Panc1 (cell line): ENCODE results near the gene RIPOR2. TPM values are rescaled to one million over a fixed set of nuclear protein-coding genes. Genes with fewer than 3 reads are reported as not detected.

Experiments used
- ATAC-seq: fragments of 200-7000 bp; cut with Tn5 transposase; 2 replicates; pipeline ENCODE4 v1.9.1; 2020; ENCODE audit warnings: mild to moderate bottlenecking, moderate library complexity
- BruUV-seq: library from RNA; stranded (reverse); fragments of 400-500 nt; replicated peaks from 2 replicates; lab custom pipeline; 2021; lab: Mats Ljungman, UMichigan
- CTCF ChIA-PET: fragments of 300-600 bp; sonication (Branson Sonifier 250); formaldehyde crosslinking; loops from one replicate; lab custom pipeline; 2022; ENCODE audit warnings: antibody characterized with exemption; lab: Charles Lee
- POLR2A ChIA-PET: fragments of 300-600 bp; sonication (Branson Sonifier 250); formaldehyde crosslinking; loops from one replicate; lab custom pipeline; 2022; ENCODE audit warnings: antibody characterized with exemption; lab: Charles Lee
- DNase-seq: peaks from one replicate; pipeline ENCODE4 v3.0.0-alpha.2; 2010; ENCODE audit warnings: low read depth, low spot score
- H3K27ac ChIP-seq: 2 replicates; pipeline ENCODE4 v1.5.1; 2011; ENCODE audit warnings: mild to moderate bottlenecking, low read length, inconsistent platforms
- H3K27me3 ChIP-seq: fragments of 200-500 bp; sonication (Bioruptor generic); 2 replicates; pipeline ENCODE4 v1.6.0; 2014; ENCODE audit warnings: low read length, inconsistent platforms; ENCODE audit not compliant: control insufficient read depth, insufficient read depth
- H3K36me3 ChIP-seq: fragments of 200-500 bp; sonication (Bioruptor generic); 2 replicates; pipeline ENCODE4 v1.5.1; 2014; ENCODE audit warnings: inconsistent platforms, mild to moderate bottlenecking, low read length, moderate library complexity; ENCODE audit not compliant: control insufficient read depth, insufficient read depth
- H3K4me1 ChIP-seq: 2 replicates; pipeline ENCODE4 v1.5.1; 2011; ENCODE audit warnings: inconsistent platforms, mild to moderate bottlenecking, low read length, moderate library complexity; ENCODE audit not compliant: control insufficient read depth, insufficient read depth
- H3K4me3 ChIP-seq, 2 experiments: 2 replicates each; pipeline ENCODE4 v1.5.1; 2011 to 2012; ENCODE audit warnings: low read depth in 2 of 2, low read length in 2 of 2, mild to moderate bottlenecking in 2 of 2, inconsistent platforms in 1 of 2, moderate library complexity in 1 of 2
- H3K9me3 ChIP-seq: fragments of 200-500 bp; sonication (Bioruptor generic); 2 replicates; pipeline ENCODE4 v1.5.1; 2014; ENCODE audit warnings: low read depth, mild to moderate bottlenecking, inconsistent platforms, low read length, moderate library complexity; ENCODE audit not compliant: control insufficient read depth, insufficient read depth
- CTCF ChIP-seq: fragments of 450-650 bp; IDR thresholded peaks from 2 replicates; pipeline ENCODE4 v1.5.1; 2017; ENCODE audit warnings: mild to moderate bottlenecking
- POLR2AphosphoS5 ChIP-seq: IDR thresholded peaks from 2 replicates; pipeline ENCODE4 v1.6.1; 2012; ENCODE audit warnings: mild to moderate bottlenecking, low read depth, low read length, moderate library complexity
- SIN3A ChIP-seq: IDR thresholded peaks from 2 replicates; pipeline ENCODE4 v1.6.1; 2012; ENCODE audit warnings: low read depth, mild to moderate bottlenecking, low read length, moderate library complexity, borderline replicate concordance; ENCODE audit not compliant: insufficient read depth
- TCF7L2 ChIP-seq: IDR thresholded peaks from 2 replicates; pipeline ENCODE4 v1.6.1; 2011; ENCODE audit warnings: mild to moderate bottlenecking, low read depth, low read length, inconsistent platforms
- in situ Hi-C: cut with HindIII; loops from 2 replicates; pipeline ENCODE4 v1.10.0; 2016; ENCODE audit warnings: low sequenced_read_pairs, low pct_unique_long_range_greater_than_20kb
- intact Hi-C: fragments of 100-400 bp; cut with micrococcal nuclease; formaldehyde crosslinking; loops from one replicate; pipeline ENCODE4 v1.10.0; 2022; ENCODE audit not compliant: unreplicated experiment
- total RNA-seq: library from RNA; stranded (reverse); gene quantifications from one replicate; pipeline ENCODE4 v1.2.1, GENCODE V29; 2021; ENCODE audit not compliant: unreplicated experiment
- TF ChIP-seq, protein P1 (sequence below), 2 experiments: IDR thresholded peaks; 2 replicates each; pipeline ENCODE4 v1.6.1; 2011 to 2012; ENCODE audit warnings: low read depth in 2 of 2, control low read depth in 1 of 2, low read length in 1 of 2, mild to moderate bottlenecking in 1 of 2, moderate library complexity in 1 of 2; ENCODE audit not compliant: insufficient read depth in 1 of 2

Gene RIPOR2
- total RNA-seq, 1 experiment from 2014 or later, result 0.54 TPM

GRCh38 chr6:24864343-24864742, 71.4 kb downstream of the RIPOR2 start:
- POLR2A ChIA-PET, result no interaction called here
- TF ChIP-seq CTCF, result no peak
- TF ChIP-seq TCF7L2, result no peak
- no peak for TF ChIP-seq SIN3A
- peaks cover 20% of the 10 kb centered on the region for H3K27me3 ChIP-seq
- no peak overlapping the region for H3K4me3 ChIP-seq
- H3K27ac ChIP-seq, result no peak overlapping the region
- ATAC-seq, result no peak
- CTCF ChIA-PET, result no interaction called here
- BruUV-seq, result no TSS peak
- in situ Hi-C loops (no loop called here), intact Hi-C loops (no loop called here)
- no peak for DNase-seq
- H3K4me1 ChIP-seq, result no peaks in the 10 kb centered on the region
- H3K36me3 ChIP-seq, result no peaks in the 10 kb centered on the region
- H3K9me3 ChIP-seq, result no peaks in the 10 kb centered on the region

- POLR2A ChIA-PET, result no interaction called here
- Histone ChIP-seq H3K4me3 (no peak overlapping the region), H3K27me3 (peaks cover 24% of the 10 kb centered on the region), H3K27ac (no peak overlapping the region), H3K36me3 (no peaks in the 10 kb centered on the region), H3K4me1 (no peaks in the 10 kb centered on the region), H3K9me3 (no peaks in the 10 kb centered on the region)
- TF ChIP-seq CTCF (no peak), POLR2AphosphoS5 (no peak)
- CTCF ChIA-PET, result no interaction called here
- no TSS peak for BruUV-seq
- no peak for ATAC-seq
- intact Hi-C loops, result no loop called here
- in situ Hi-C loops, result no loop called here
- DNase-seq, result no peak
These were observed 73.8 kb downstream of the RIPOR2 start for GRCh38 chr6:24861934-24862333.

DNA sequence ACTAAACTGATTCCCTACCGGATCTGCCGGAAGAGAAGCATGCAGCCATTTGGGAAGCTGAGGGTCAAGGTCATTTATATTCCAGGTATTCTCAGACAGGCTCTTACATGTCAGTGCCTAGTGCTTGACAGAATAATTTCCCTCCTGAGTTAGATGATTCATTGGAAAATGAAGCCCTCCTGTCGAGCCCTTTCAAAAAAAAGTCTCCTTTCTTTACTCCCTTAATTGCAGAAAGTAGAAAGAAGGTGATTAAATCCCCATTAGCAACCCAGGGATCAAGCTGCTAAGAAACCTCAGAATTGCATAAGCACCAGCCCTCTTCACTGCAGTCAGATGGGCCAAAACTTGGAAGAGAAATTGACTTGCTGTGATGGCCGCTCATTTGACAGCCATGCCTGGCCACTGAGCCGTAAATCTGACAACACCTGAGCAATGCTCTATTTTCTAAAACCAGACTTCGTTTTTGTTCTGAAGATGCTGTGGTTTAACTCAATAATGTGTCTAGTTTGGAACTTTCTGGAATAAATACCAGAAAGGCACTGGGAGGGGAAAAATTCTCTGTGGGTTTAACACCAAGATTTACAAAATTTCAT, 76.1 kb downstream of the RIPOR2 start:
- TF ChIP-seq TCF7L2 (no peak), SIN3A (no peak), POLR2AphosphoS5 (no peak), CTCF (no peak)
- TF ChIP-seq, protein P1, sequence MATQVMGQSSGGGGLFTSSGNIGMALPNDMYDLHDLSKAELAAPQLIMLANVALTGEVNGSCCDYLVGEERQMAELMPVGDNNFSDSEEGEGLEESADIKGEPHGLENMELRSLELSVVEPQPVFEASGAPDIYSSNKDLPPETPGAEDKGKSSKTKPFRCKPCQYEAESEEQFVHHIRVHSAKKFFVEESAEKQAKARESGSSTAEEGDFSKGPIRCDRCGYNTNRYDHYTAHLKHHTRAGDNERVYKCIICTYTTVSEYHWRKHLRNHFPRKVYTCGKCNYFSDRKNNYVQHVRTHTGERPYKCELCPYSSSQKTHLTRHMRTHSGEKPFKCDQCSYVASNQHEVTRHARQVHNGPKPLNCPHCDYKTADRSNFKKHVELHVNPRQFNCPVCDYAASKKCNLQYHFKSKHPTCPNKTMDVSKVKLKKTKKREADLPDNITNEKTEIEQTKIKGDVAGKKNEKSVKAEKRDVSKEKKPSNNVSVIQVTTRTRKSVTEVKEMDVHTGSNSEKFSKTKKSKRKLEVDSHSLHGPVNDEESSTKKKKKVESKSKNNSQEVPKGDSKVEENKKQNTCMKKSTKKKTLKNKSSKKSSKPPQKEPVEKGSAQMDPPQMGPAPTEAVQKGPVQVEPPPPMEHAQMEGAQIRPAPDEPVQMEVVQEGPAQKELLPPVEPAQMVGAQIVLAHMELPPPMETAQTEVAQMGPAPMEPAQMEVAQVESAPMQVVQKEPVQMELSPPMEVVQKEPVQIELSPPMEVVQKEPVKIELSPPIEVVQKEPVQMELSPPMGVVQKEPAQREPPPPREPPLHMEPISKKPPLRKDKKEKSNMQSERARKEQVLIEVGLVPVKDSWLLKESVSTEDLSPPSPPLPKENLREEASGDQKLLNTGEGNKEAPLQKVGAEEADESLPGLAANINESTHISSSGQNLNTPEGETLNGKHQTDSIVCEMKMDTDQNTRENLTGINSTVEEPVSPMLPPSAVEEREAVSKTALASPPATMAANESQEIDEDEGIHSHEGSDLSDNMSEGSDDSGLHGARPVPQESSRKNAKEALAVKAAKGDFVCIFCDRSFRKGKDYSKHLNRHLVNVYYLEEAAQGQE (IDR thresholded peaks at IDR 0.05; ENCODE audit: insufficient read depth in 1 of 2, low read depth in 2 of 2, low read length in 1 of 2), result no peak
- H3K4me3 ChIP-seq, result no peak overlapping the region
- ChIA-PET CTCF (no interaction called here), POLR2A (no interaction called here)
- DNase-seq, result no peak
- ATAC-seq, result no peak
- H3K36me3 ChIP-seq, result no peaks in the 10 kb centered on the region
- no peaks in the 10 kb centered on the region for H3K9me3 ChIP-seq
- in situ Hi-C loops (no loop called here), intact Hi-C loops (no loop called here)
- no peak overlapping the region for H3K27ac ChIP-seq
- H3K27me3 ChIP-seq, result peaks cover 20% of the 10 kb centered on the region
- no TSS peak for BruUV-seq
- no peaks in the 10 kb centered on the region for H3K4me1 ChIP-seq
